ENCODE results near the gene FAM234B.

FAM234B gene

DNA sequence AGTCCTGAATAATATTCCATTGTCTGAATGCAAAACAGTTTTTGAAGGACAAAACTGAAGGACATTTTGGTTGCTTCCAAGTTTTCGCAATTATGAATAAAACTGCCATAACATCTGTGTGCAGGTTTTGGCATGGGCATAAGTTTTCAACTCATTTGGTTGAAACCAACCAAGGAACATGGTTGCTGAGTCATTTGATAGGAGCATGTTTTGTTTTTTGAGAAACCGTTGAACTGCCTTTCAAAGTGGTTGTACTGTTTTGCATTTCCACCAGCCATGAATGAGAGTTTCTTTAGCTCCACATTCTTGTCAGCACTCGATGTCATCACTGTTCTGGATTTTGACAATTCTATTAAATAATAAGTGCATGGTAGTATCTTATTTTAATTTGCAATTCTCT, 82.3 kb downstream of the FAM234B start:
- DNase-seq (ENCODE audit: low read depth), result no peak
- H3K4me3 ChIP-seq (ENCODE audit: control insufficient read depth, low read depth, low read length), result no peak overlapping the region
- TF ChIP-seq, protein P1, sequence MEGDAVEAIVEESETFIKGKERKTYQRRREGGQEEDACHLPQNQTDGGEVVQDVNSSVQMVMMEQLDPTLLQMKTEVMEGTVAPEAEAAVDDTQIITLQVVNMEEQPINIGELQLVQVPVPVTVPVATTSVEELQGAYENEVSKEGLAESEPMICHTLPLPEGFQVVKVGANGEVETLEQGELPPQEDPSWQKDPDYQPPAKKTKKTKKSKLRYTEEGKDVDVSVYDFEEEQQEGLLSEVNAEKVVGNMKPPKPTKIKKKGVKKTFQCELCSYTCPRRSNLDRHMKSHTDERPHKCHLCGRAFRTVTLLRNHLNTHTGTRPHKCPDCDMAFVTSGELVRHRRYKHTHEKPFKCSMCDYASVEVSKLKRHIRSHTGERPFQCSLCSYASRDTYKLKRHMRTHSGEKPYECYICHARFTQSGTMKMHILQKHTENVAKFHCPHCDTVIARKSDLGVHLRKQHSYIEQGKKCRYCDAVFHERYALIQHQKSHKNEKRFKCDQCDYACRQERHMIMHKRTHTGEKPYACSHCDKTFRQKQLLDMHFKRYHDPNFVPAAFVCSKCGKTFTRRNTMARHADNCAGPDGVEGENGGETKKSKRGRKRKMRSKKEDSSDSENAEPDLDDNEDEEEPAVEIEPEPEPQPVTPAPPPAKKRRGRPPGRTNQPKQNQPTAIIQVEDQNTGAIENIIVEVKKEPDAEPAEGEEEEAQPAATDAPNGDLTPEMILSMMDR (IDR thresholded peaks at IDR 0.05; ENCODE audit: control insufficient read depth, insufficient read depth, low read depth, low read length, missing control alignments), result no peak

DNA sequence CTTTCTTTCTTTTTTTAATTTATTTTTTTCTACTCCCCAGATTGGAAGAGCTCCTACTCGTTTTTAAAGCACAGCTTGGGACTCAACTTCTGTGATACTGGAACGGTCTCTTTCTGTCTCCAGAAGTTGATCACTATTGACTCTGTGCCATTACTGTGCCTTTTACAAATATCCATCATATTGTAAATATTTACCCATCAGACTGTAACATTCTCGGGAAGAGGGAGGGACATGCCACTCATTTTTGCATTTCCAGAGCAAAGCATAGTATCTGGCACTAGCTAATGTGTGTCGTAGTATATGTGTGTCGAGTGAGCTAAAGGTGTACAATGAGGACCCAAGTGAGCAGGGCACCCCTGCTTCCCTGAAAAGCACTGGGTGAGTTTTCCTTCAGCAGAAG, 83.3 kb downstream of the FAM234B start:
- TF ChIP-seq, protein P1 (IDR thresholded peaks at IDR 0.05; ENCODE audit: control insufficient read depth, insufficient read depth, low read depth, low read length, missing control alignments), result no peak
- no peak overlapping the region for H3K4me3 ChIP-seq (ENCODE audit: control insufficient read depth, low read depth, low read length)
- DNase-seq (ENCODE audit: low read depth), result no peak

DNA sequence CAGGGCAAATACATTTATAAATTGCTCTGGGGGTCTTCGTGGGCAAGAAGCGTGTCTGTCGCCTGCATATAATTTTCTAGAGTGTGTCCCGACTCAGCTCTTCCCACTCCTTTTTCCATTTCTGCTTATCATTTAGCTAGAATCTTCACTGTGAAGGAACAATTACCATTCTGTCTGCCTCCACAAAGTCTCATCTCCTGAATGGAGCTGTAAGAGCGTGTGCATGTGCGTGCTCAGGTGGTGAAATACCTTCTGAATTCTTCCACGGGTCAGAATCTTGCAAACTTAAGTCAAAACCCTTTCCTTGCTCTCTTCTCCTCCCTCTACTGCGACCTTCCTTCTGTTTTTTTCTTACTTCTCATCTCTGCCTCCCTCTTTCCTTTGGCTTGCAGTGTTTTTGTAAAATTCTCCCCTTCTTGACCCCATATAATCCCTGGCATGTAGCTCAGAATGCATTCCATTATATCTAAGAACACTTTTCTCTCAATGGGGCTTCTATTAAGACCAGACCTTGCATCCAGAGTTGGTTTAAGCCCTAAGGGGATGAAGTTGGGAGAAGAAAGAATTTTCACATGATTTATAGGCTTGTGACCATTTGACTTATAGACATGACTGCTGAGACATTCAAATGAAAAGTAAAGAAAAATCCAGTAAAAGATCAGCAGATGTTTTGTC, 84.2 kb downstream of the FAM234B start:
- H3K4me3 ChIP-seq (ENCODE audit: control insufficient read depth, low read depth, low read length), result no peak overlapping the region
- peak; percentile 62 for DNase-seq (ENCODE audit: low read depth)
- TF ChIP-seq, protein P1 (IDR thresholded peaks at IDR 0.05; ENCODE audit: control insufficient read depth, insufficient read depth, low read depth, low read length, missing control alignments), result no peak

DNA sequence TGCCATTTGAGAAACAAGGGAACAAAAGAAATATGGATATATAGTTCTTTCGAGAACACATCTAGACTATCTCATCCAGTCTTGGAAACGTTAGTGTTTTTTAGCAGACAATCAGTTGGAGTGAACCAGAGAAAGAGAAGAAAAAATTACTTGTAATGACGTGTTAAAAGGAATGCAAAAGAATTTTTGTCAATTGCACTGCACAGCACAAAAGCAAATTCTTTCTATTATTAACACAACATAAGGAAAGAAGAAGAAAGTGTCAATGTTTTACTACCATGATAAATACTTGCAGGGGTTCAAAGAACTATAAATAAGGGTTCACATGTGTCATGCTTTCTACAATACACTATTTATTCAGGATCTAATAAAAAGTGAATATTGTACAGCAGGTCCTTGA, 86.8 kb downstream of the FAM234B start:
- no peak for DNase-seq (ENCODE audit: low read depth)
- TF ChIP-seq, protein P1 (IDR thresholded peaks at IDR 0.05; ENCODE audit: control insufficient read depth, insufficient read depth, low read depth, low read length, missing control alignments), result no peak

More for the DNA sequence above, 86.8 kb downstream of the FAM234B start:
- no peak overlapping the region for H3K4me3 ChIP-seq (ENCODE audit: control insufficient read depth, low read depth, low read length)
